HepG2 (cell line): ENCODE data around the gene RGS11. TPM values are rescaled to one million over a fixed set of nuclear protein-coding genes. Genes with fewer than 3 reads are reported as not detected.

ENCODE experiments used
- ATAC-seq: fragments of 200-7000 bp; cut with Tn5 transposase; 3 replicates; pipeline ENCODE4 v1.9.1; 2020; ENCODE audit warnings: mild to moderate bottlenecking, moderate library complexity
- BruUV-seq: library from RNA; stranded (reverse); fragments of 400-500 nt; replicated peaks from 2 replicates; lab custom pipeline; 2021; lab: Mats Ljungman, UMichigan
- CTCF ChIA-PET: fragments of 300-600 bp; formaldehyde crosslinking; extraction: SDS; loops from one replicate; lab custom pipeline; 2021; ENCODE audit warnings: low total read pairs, inconsistent platforms, low intra/inter-chr PET ratio; lab: Yijun Ruan, JAX
- POLR2A ChIA-PET: fragments of 350-600 bp; sonication (Branson Sonifier 250); formaldehyde crosslinking; loops from one replicate; lab custom pipeline; 2020; ENCODE audit warnings: antibody characterized with exemption, inconsistent platforms; lab: Yijun Ruan, JAX
- DNase-seq: peaks from one replicate; pipeline ENCODE4 v3.0.0-alpha.2; 2015; ENCODE audit warnings: low spot score
- FAIRE-seq: peaks from 3 replicates; lab custom pipeline; 2011; peaks lifted over from hg19 to GRCh38; lab: Jason Lieb, UNC
- H2AFZ ChIP-seq: one replicate; pipeline ENCODE4 v1.6.1; 2011; ENCODE audit warnings: low read length, inconsistent platforms
- H3K27ac ChIP-seq: fragments of 300-600 bp; 3 replicates; pipeline ENCODE4 v1.8.0; 2011; ENCODE audit warnings: mixed run types, mild to moderate bottlenecking, mixed read lengths, low read length, inconsistent platforms; ENCODE audit not compliant: insufficient read depth; ENCODE audit errors: extremely low read length
- H3K27me3 ChIP-seq, 2 experiments: fragments of 200-600 bp in 1 of 2; 2 replicates in 1 of 2; 3 replicates in 1 of 2; pipeline versions ENCODE4 v1.6.0 to v1.8.0; 2011; ENCODE audit warnings: low read length in 2 of 2, mild to moderate bottlenecking in 2 of 2, moderate library complexity in 2 of 2, inconsistent platforms in 1 of 2; ENCODE audit not compliant: insufficient read depth in 2 of 2, control insufficient read depth in 1 of 2
- H3K36me3 ChIP-seq, 2 experiments: fragments of 200-600 bp in 1 of 2; replicated peaks in 1 of 2; 2 replicates in 1 of 2; 3 replicates in 1 of 2; pipeline versions ENCODE4 v1.5.1 to v1.8.0; 2011; ENCODE audit warnings: low read length in 2 of 2, inconsistent platforms in 1 of 2; ENCODE audit not compliant: insufficient read depth in 2 of 2, control insufficient read depth in 1 of 2
- H3K4me1 ChIP-seq: 2 replicates; pipeline ENCODE4 v1.5.1; 2012; ENCODE audit warnings: low read length, inconsistent platforms; ENCODE audit not compliant: insufficient read depth
- H3K4me2 ChIP-seq: 2 replicates; pipeline ENCODE4 v1.6.0; 2011; ENCODE audit warnings: low read depth, low read length, inconsistent platforms
- H3K4me3 ChIP-seq, 3 experiments: fragments of 200-600 bp in 1 of 3; sonication (generic), shearing (Covaris generic) in 1 of 3; replicated peaks in 1 of 3; 2 replicates each; pipeline ENCODE4 v1.5.1; 2011 to 2016; ENCODE audit warnings: low read length in 3 of 3, inconsistent platforms in 2 of 3, low read depth in 2 of 3, mild to moderate bottlenecking in 2 of 3, control low read depth in 1 of 3, mixed read lengths in 1 of 3; ENCODE audit not compliant: insufficient read depth in 1 of 3
- H3K79me2 ChIP-seq: one replicate; pipeline ENCODE4 v1.6.1; 2011; ENCODE audit warnings: low read length, inconsistent platforms; ENCODE audit not compliant: insufficient read depth
- H3K9ac ChIP-seq: 2 replicates; pipeline ENCODE4 v1.6.0; 2011; ENCODE audit warnings: mild to moderate bottlenecking, low read depth, low read length, inconsistent platforms; ENCODE audit not compliant: insufficient read depth
- H3K9me3 ChIP-seq: 2 replicates; pipeline ENCODE4 v1.5.1; 2012; ENCODE audit warnings: mild to moderate bottlenecking, low read length
- H4K20me1 ChIP-seq: 2 replicates; pipeline ENCODE4 v1.6.0; 2011; ENCODE audit warnings: inconsistent platforms, mild to moderate bottlenecking, low read length, moderate library complexity; ENCODE audit not compliant: insufficient read depth
- HIC2 ChIP-seq: sonication (generic); formaldehyde crosslinking; IDR thresholded peaks from 2 replicates; pipeline ENCODE4 v1.9.0; 2022; ENCODE audit warnings: low read depth, missing genetic modification reagents
- NR3C1 ChIP-seq: sonication (generic); formaldehyde crosslinking; IDR thresholded peaks from 2 replicates; pipeline ENCODE4 v1.4.0; 2020; ENCODE audit warnings: missing genetic modification reagents
- SMARCC2 ChIP-seq: fragments of 450-650 bp; IDR thresholded peaks from 2 replicates; pipeline ENCODE4 v1.6.1; 2017; ENCODE audit warnings: antibody characterized with exemption, mild to moderate bottlenecking
- SP5 ChIP-seq: IDR thresholded peaks from 2 replicates; pipeline ENCODE4 v1.6.1; 2016; ENCODE audit warnings: low read depth, borderline replicate concordance
- ZNF10 ChIP-seq: sonication (generic); formaldehyde crosslinking; IDR thresholded peaks from 2 replicates; pipeline ENCODE4 v1.4.0; 2020; ENCODE audit warnings: mild to moderate bottlenecking, low read depth, missing genetic modification reagents, borderline replicate concordance
- ZNF101 ChIP-seq: sonication (generic); formaldehyde crosslinking; IDR thresholded peaks from 2 replicates; pipeline ENCODE4 v1.4.0; 2020; ENCODE audit warnings: mild to moderate bottlenecking, low read depth, missing genetic modification reagents, borderline replicate concordance
- ZNF775 ChIP-seq: sonication (generic); formaldehyde crosslinking; IDR thresholded peaks from 2 replicates; pipeline ENCODE4 v1.4.0; 2020; ENCODE audit warnings: missing genetic modification reagents, mild to moderate bottlenecking, moderate library complexity, borderline replicate concordance
- WGBS: methylation state at CpG from one replicate; pipeline ENCODE4 v1.1.6; 2017; ENCODE audit warnings: low lambda C conversion rate; 5-methylcytosine and 5-hydroxymethylcytosine counted together
- in situ Hi-C: cut with HindIII; loops from 2 replicates; pipeline ENCODE4 v1.10.0; 2017; ENCODE audit warnings: low pct_unique_long_range_greater_than_20kb; ENCODE audit not compliant: extremely low pct_ligation_motif_present
- intact Hi-C: fragments of 100-400 bp; cut with micrococcal nuclease; formaldehyde crosslinking; loops from one replicate; pipeline ENCODE4 v1.10.0; 2022; ENCODE audit not compliant: unreplicated experiment
- polyA plus RNA-seq, 8 experiments: library from polyadenylated mRNA; depleted of rRNA in 3 of 8; stranded (reverse) in 7 of 8; unstranded in 1 of 8; fragments of >200 nt; fragmentation: Illumina TruSeq in 4 of 8; extraction: Trizol in 4 of 8; gene quantifications; 2 replicates each; pipeline versions ENCODE4 v1.2.1 to v1.2.3, GENCODE V29; 2011 to 2016; ENCODE audit warnings: low read depth in 4 of 8, missing spikeins in 1 of 8, mixed read lengths in 1 of 8; ENCODE audit not compliant: insufficient read depth in 1 of 8
- total RNA-seq, 5 experiments: library from RNA; depleted of rRNA; stranded (reverse); fragments of >200 nt; fragmentation: Illumina TruSeq; extraction: Trizol; gene quantifications; 2 replicates each; pipeline ENCODE4 v1.2.3, GENCODE V29; 2016; ENCODE audit warnings: low read depth in 1 of 5

Gene RGS11
- total and polyA plus RNA-seq, 2 of the 13 experiments (the other 11 are each of a cell fraction or from before 2014, with no cell fraction given) = 0.11 TPM; not detected in 1

GRCh38 chr16:309476-309875 lies 33.7 kb upstream of the RGS11 start:
- 100% methylated on average over 2 of the region's 7 CpGs for WGBS
- in situ Hi-C loops (no loop called here), intact Hi-C loops (no loop called here)
- ChIA-PET CTCF (no interaction called here), POLR2A (no interaction called here)
- FAIRE-seq (no peak), ATAC-seq (no peak), DNase-seq (no peak)
- TF ChIP-seq HIC2 (no peak), SP5 (CRISPR knock-in tag) (no peak), NR3C1 (CRISPR knock-in tag) (no peak), ZNF775 (no peak), ZNF101 (CRISPR knock-in tag) (no peak), SMARCC2 (no peak), ZNF10 (CRISPR knock-in tag) (no peak)
- no TSS peak for BruUV-seq
- Histone ChIP-seq H3K36me3 (peaks cover 31 to 73% of the 10 kb centered on the region in 2 experiments), H3K4me1 (no peaks in the 10 kb centered on the region), H3K27me3 (no peaks in the 10 kb centered on the region), H2AFZ (no peak overlapping the region), H3K27ac (no peak overlapping the region), H3K9ac (no peak overlapping the region), H3K9me3 (no peaks in the 10 kb centered on the region), H3K4me3 (no peak overlapping the region), H3K79me2 (peaks cover 2% of the 10 kb centered on the region), H3K4me2 (no peak overlapping the region), H4K20me1 (peaks cover 12% of the 10 kb centered on the region; the same call in 1 of the 2 replicates)
